GM19238 (cell line): ENCODE results near the gene CYP4B1.

Source experiments
- DNase-seq: peaks from one replicate; pipeline ENCODE4 v3.0.0; 2011; ENCODE audit warnings: low spot score; ENCODE audit not compliant: insufficient read length

The CYP4B1 gene

GRCh38 chr1:46793126-46793525 is 5.7 kb upstream of the CYP4B1 start:
- DNase-seq = no peak

- no peak for DNase-seq
Measured at GRCh38 chr1:46797696-46798470, 963 bp upstream of the CYP4B1 start.

- no peak for DNase-seq
Measured at GRCh38 chr1:46800742-46801141, 1.9 kb downstream of the CYP4B1 start.

GRCh38 chr1:46801323-46802055 is 2.6 kb downstream of the CYP4B1 start:
- DNase-seq = no peak

- DNase-seq = no peak
Measured at GRCh38 chr1:46802081-46802480, 3.2 kb downstream of the CYP4B1 start.

- DNase-seq = no peak
Measured at GRCh38 chr1:46802901-46803574, 4.2 kb downstream of the CYP4B1 start.

DNA sequence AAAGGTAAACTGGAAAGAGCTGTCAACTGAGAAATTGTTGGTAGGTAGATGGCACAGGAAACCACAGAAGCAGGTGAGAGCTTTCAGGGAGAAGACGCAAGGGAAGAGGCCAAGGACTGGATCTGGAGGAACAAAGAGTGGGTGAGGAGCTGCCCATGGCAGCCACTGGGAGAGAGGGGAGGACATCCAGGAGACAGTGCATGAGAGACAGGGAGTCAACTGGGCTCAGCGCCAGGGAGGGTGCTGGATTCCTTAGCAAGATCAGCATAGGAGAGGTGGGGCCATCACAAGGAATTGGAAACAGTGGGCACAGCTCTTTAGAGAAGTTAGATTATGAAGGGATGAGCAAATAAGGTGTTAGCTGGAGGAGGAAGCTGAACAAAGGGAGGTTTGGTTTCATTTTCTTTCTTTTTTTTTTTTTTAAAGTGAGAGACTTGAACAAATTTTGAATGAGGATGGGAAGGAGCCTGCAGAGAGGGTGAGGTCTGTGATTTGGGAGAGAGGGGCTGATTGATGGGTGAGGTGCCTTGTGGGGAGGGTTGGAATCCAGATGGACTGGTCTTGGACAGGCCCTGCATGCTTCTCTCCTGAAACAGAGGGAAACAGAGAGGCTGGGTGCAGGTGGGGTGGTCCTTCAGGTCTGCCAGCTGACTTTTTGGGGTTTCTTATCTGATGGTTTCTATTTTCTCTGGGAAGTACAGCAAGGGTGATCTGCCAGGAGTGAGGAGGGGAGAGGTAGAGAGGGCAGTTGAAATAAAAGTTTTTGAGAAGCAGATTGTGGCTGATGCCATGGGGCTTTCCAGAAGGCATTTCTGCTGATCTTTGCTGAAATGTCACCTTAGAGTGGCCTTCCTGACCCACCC is 5.4 kb downstream of the CYP4B1 start:
- DNase-seq = no peak

- DNase-seq = no peak
Measured at GRCh38 chr1:46804926-46805325, 6.1 kb downstream of the CYP4B1 start.

DNA sequence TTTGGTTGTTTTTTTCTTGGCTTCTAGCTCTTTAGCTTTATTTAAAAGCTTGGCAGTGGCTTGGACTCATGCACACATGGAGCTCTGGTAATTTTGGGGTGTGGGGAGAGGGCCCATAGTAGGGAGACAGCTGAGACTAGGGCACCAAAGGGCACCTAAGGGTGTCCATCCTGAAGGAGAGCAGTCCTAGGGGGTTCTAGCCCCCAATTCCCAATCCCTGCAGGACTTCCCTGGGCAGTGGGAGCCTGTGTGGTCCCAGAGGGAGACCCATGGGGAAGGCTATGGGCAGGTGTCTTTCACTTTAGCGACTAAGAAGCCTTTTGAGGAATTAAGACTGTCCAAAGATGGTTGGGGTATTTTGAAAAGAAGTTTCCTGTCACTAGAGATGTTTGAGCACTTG is 6.9 kb downstream of the CYP4B1 start:
- DNase-seq = no peak

GRCh38 chr1:46806196-46807020 is 7.6 kb downstream of the CYP4B1 start:
- no peak for DNase-seq

GRCh38 chr1:46807046-46807972 is 8.5 kb downstream of the CYP4B1 start:
- no peak for DNase-seq

DNA sequence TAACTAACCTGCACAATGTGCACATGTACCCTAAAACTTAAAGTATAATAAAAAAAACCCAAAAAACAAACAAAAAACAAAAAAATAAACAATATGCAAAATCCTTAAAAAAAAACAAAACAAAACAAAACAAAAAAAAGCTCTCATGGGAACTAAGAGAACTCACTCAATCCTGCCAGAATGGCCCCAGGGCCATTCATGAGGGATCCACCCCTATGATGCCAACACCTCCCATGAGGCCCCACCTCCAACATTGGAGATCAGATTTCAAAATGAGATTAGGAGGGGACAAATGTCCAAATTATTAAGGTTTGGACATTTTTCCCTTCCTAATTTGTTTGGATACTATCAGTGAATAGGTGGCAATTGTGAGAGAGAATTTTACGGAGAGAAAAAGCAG is 10.2 kb downstream of the CYP4B1 start:
- no peak for DNase-seq

DNA sequence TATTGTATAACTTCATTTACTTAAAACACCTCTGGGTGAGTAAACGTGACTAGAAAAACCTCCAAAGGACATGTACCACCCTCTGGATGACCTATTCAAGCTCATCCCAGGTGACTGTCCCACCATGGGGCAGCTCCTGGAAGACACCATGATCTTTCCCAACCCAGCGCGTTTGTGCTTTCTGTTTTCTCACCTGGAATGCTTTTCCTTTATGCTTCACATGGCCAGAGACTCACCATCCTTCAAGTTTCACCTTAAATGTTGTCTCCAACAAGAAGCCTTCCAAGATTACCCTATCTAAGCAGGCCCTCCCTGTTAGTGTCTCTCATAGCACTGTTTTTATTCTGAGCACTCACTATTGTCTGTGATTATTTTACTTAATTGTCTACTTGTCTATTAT is 11.1 kb downstream of the CYP4B1 start:
- DNase-seq = no peak

DNA sequence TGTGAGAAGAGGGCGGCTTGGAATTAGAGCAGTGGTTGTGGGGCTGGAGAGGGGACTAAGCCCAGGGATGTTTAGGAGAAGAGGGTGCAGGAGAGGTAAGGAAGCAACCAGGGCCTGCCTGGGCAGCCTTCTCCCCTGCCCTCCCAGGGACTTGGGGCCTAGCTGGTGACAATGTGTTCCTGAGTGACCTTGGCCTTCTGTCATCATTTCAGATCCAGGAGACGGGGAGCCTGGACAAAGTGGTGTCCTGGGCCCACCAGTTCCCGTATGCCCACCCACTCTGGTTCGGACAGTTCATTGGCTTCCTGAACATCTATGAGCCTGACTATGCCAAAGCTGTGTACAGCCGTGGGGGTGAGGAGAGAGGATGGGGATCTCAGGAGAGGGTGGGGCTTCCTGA is 11.8 kb downstream of the CYP4B1 start:
- no peak for DNase-seq

GRCh38 chr1:46811053-46811452 is 12.2 kb downstream of the CYP4B1 start:
- DNase-seq = no peak

- DNase-seq = no peak
Measured at GRCh38 chr1:46812065-46812963, 13.5 kb downstream of the CYP4B1 start.

- no peak for DNase-seq
Measured at GRCh38 chr1:46812996-46813857, 14.4 kb downstream of the CYP4B1 start.
